T-helper 17 cell (primary cell): ENCODE results near the gene CLDN15. TPM values are rescaled to one million over a fixed set of nuclear protein-coding genes. Genes with fewer than 3 reads are reported as not detected.
"Not testable (repeated sequence)": the region's sequence is repeated elsewhere in the genome, so short reads cannot be mapped to it uniquely, and the experiment has no call there.

Experiments
- ATAC-seq: fragments of 150-1000 bp; cut with Tn5 transposase; 2 replicates; pipeline ENCODE4 v1.10.0; 2021; ENCODE audit warnings: mild to moderate bottlenecking, moderate library complexity
- DNase-seq, 3 donors: peaks; one replicate each; pipeline versions ENCODE4 v3.0.0 to v3.0.0-alpha.2; 2020 to 2021
- H3K9me3 ChIP-seq: one replicate; pipeline ENCODE4 v1.7.0; 2013; ENCODE audit warnings: low read length, mild to moderate bottlenecking; ENCODE audit not compliant: control insufficient read depth, poor library complexity, severe bottlenecking
- H3K27ac Mint-ChIP-seq: one replicate; pipeline ENCODE4 v1.8.0; 2022; ENCODE audit warnings: mild to moderate bottlenecking, moderate library complexity, mixed read lengths
- H3K27me3 Mint-ChIP-seq: one replicate; pipeline ENCODE4 v1.8.0; 2022; ENCODE audit warnings: mixed read lengths
- H3K36me3 Mint-ChIP-seq: one replicate; pipeline ENCODE4 v1.8.0; 2022; ENCODE audit warnings: low read depth, mixed read lengths
- H3K4me1 Mint-ChIP-seq: one replicate; pipeline ENCODE4 v1.8.0; 2022; ENCODE audit warnings: mild to moderate bottlenecking, mixed read lengths
- H3K4me3 Mint-ChIP-seq: one replicate; pipeline ENCODE4 v1.8.0; 2022; ENCODE audit warnings: mild to moderate bottlenecking, moderate library complexity, mixed read lengths
- total RNA-seq, 4 donors: library from RNA in 2 of 4; stranded (reverse) in 2 of 4; gene quantifications; one replicate each; pipeline ENCODE4 v1.2.3 and lab custom pipeline; 2022 to 2026

Gene CLDN15, protein sequence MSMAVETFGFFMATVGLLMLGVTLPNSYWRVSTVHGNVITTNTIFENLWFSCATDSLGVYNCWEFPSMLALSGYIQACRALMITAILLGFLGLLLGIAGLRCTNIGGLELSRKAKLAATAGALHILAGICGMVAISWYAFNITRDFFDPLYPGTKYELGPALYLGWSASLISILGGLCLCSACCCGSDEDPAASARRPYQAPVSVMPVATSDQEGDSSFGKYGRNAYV
- 10 to 100 TPM; 17.3 to 23.0 TPM for total RNA-seq
- 18.7 to 28.3 reads per million in 2 donors for total RNA-seq (lab: John Stamatoyannopoulos, UW)

DNA sequence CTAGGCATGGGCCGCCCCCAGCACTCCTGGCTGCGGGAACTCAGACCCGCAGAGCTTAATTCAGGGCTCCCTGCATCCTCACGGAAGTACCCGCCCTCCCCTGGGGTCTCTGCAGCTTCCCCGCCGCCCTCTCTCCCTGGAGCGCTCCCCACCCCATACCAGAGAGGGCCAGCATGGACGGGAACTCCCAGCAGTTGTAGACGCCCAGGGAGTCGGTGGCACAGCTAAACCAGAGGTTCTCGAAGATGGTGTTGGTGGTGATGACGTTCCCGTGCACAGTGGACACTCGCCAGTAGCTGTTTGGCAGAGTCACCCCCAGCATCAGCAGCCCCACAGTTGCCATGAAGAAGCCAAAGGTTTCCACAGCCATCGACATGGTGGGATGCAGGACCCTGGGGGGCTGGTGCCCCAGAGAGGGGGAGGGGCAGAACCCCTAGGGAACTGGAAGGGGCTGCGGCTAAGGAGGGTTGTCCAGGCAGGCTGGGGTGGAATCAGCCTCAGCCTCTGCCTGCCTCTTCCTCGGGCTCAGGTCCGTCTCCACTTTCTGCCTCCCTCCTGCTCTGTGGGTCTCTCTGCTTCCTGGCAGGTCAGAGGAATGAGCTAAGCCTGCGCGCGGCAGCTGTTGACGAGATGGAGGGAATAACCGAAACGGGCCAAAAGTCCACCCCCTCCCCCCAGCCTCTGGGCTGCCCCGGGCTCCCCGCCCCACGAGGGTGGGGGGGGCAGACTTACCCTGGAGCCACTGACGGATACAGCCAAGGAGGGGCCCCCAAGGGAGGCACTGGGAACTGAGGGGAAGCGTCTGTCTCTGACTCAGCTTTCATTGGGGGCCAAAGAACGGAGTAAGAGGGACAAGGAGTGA is at the start of gene CLDN15:
Gene CLDN15 (minus strand): TSS at position 597 of the 862 bp plus-strand sequence. CDS start 221 bp downstream, at position 376.
- no peaks in the 10 kb centered on the region for H3K9me3 ChIP-seq
- DNase-seq (no peak), ATAC-seq (no peak)
- no peaks in the 10 kb centered on the region for H3K36me3 Mint-ChIP-seq
- H3K4me3 Mint-ChIP-seq, result no peak within 1 kb of the TSS
- no peak within 1 kb of the TSS for H3K27ac Mint-ChIP-seq
- H3K4me1 Mint-ChIP-seq, result peaks cover 5% of the 10 kb centered on the region
- H3K27me3 Mint-ChIP-seq, result no peaks in the 10 kb centered on the region

DNA sequence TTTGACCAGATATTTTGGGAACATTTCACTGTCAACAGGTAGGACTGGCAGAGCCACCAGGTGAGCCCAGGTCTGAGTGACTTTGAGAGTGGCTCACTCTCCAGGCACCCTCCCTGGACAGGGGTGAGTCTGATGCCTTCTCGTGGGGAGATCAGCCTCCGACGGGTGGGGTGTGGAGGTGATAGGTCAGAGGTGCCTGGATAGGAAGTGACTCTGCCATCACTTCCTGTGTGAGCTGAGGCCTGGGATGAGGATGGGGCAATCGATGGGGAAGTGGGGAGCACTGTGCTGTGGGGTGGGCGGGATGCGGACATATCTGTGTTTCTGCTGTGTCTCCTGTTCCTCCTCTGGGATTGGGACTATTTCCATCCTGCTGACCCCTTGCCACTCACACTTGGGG is 49.4 kb upstream of the CLDN15 start:
- H3K27me3 Mint-ChIP-seq, result peaks cover 36% of the 10 kb centered on the region
- H3K9me3 ChIP-seq, result no peaks in the 10 kb centered on the region
- no peak overlapping the region for H3K27ac Mint-ChIP-seq
- ATAC-seq (no peak), DNase-seq (no peak)
- H3K36me3 Mint-ChIP-seq, result peaks cover 6% of the 10 kb centered on the region
- H3K4me3 Mint-ChIP-seq, result no peak overlapping the region
- peaks cover 16% of the 10 kb centered on the region for H3K4me1 Mint-ChIP-seq

- not testable (repeated sequence) for H3K9me3 ChIP-seq, DNase-seq, H3K4me3 Mint-ChIP-seq, H3K27ac Mint-ChIP-seq, ATAC-seq, H3K36me3 Mint-ChIP-seq
- peaks cover 26% of the 10 kb centered on the region for H3K27me3 Mint-ChIP-seq
- H3K4me1 Mint-ChIP-seq, result peaks cover 16% of the 10 kb centered on the region
Measured at GRCh38 chr7:101285880-101286279, 48.3 kb upstream of the CLDN15 start.

DNA sequence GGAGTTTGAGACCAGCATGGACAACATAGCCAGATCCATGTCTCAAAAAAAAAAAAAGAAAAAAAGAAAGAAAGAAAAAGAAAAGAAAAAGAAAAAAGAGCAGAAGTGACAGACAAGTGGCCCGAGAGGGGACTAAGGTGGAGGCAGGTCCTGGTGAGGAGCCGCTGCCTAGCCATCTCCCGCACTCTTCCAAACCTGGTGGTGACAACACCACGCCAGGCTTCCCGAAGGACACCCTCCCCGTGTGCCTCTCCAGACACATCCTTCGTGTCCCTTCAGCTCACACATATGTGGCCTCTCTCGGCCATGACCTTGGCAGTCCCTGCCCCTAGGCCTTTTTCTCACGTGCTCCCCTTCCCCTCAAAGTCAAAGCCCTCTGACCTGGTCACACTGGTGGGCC is 47.6 kb upstream of the CLDN15 start:
- Mint-ChIP-seq H3K27me3 (peaks cover 19% of the 10 kb centered on the region), H3K27ac (no peak overlapping the region), H3K4me3 (no peak overlapping the region), H3K36me3 (peaks cover 3% of the 10 kb centered on the region), H3K4me1 (peaks cover 10% of the 10 kb centered on the region)
- DNase-seq (no peak), ATAC-seq (no peak)
- no peaks in the 10 kb centered on the region for H3K9me3 ChIP-seq

GRCh38 chr7:101280912-101281311 is 43.3 kb upstream of the CLDN15 start:
- peaks cover 26% of the 10 kb centered on the region for H3K27me3 Mint-ChIP-seq
- ATAC-seq, H3K36me3 Mint-ChIP-seq, H3K4me1 Mint-ChIP-seq, H3K9me3 ChIP-seq, DNase-seq, H3K4me3 Mint-ChIP-seq, H3K27ac Mint-ChIP-seq: not testable (repeated sequence)

DNA sequence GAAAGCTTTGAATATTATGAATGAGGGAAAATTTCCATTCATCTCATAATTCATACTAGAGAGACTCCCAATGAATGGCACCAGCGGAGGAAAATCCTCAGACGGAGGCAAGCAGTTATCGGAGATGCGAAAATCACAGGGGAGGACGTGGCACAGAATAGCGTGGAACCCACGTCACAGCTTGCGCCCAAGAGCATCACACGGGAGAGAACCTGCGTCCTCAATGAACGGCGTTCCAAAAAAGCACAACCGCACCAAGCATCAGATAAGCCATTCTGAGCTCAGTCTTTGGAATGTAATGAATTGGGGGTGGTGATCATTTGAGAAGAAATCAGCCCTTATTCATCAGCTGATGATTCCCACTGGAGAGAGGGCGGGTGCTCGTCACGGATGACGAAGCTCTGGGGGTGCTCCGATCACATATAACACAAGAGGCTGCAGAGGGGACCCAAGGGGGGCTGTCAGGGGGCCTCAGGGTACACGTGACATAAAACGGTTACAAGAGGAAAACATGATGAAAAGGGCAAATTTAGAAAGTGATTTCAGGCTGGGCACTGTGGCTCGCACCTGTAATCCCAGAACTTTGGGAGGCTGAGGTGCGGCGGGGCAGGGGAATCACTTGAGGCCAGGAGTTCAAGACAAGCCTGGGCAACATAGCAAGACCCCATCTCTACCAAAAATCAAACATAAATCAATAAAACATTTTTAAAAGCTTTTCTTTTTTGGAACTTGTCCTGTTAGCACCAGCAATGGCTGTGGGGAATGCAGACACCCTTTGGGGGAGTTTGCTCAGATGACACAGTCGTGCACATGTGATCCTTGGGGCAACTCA is 41.1 kb upstream of the CLDN15 start:
- no peak for DNase-seq
- H3K4me1 Mint-ChIP-seq, result peaks cover 5% of the 10 kb centered on the region
- no peak overlapping the region for H3K27ac Mint-ChIP-seq
- H3K4me3 Mint-ChIP-seq, result no peak overlapping the region
- H3K27me3 Mint-ChIP-seq, result peaks cover 24% of the 10 kb centered on the region
- H3K9me3 ChIP-seq, result no peaks in the 10 kb centered on the region
- ATAC-seq, result no peak
- no peaks in the 10 kb centered on the region for H3K36me3 Mint-ChIP-seq

GRCh38 chr7:101277155-101277554 is 39.6 kb upstream of the CLDN15 start:
- no peak overlapping the region for H3K27ac Mint-ChIP-seq
- DNase-seq, result no peak

DNA sequence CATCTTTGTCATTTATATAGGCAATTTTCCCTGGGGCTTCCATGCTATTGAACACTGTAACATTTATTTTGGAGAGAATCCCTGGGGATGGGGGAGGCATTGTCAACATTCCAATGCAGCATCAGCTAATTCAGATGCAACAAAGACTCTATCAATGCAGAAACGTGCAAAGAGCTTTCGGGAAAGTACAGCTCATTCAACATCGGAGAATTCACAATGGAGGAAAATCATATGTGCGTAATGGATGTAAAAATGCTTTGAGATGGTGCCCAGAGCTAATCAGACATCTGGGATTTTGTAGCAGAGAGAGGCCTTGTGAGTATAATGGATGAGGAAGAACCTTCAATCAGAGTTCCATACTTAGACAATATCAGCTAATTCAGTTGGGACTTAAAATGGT is 35.6 kb upstream of the CLDN15 start:
- Mint-ChIP-seq H3K27ac (no peak overlapping the region), H3K27me3 (peaks cover 42% of the 10 kb centered on the region), H3K36me3 (peaks cover 3% of the 10 kb centered on the region), H3K4me3 (no peak overlapping the region), H3K4me1 (no peaks in the 10 kb centered on the region)
- no peaks in the 10 kb centered on the region for H3K9me3 ChIP-seq
- DNase-seq, result no peak
- ATAC-seq, result no peak

More at GRCh38 chr7:101277155-101277554, 39.6 kb upstream of the CLDN15 start:
- Mint-ChIP-seq H3K36me3 (peaks cover 3% of the 10 kb centered on the region), H3K4me3 (no peak overlapping the region), H3K27me3 (peaks cover 35% of the 10 kb centered on the region), H3K4me1 (no peaks in the 10 kb centered on the region)
- no peak for ATAC-seq
- no peaks in the 10 kb centered on the region for H3K9me3 ChIP-seq

- no peak overlapping the region for H3K4me3 Mint-ChIP-seq
- H3K27me3 Mint-ChIP-seq, result peaks cover 29% of the 10 kb centered on the region
- ATAC-seq (no peak), DNase-seq (no peak)
- H3K4me1 Mint-ChIP-seq, result no peaks in the 10 kb centered on the region
- no peaks in the 10 kb centered on the region for H3K9me3 ChIP-seq
- H3K36me3 Mint-ChIP-seq, result peaks cover 3% of the 10 kb centered on the region
- no peak overlapping the region for H3K27ac Mint-ChIP-seq
Measured at GRCh38 chr7:101271021-101271420, 33.4 kb upstream of the CLDN15 start.

- Mint-ChIP-seq H3K27me3 (peaks cover 34% of the 10 kb centered on the region), H3K27ac (no peak overlapping the region)
Measured at GRCh38 chr7:101269664-101270063, 32.1 kb upstream of the CLDN15 start.

GRCh38 chr7:101265622-101266516 is 28.3 kb upstream of the CLDN15 start:
- no peak for DNase-seq
- no peak overlapping the region for H3K27ac Mint-ChIP-seq
- H3K9me3 ChIP-seq, result no peaks in the 10 kb centered on the region
- no peaks in the 10 kb centered on the region for H3K36me3 Mint-ChIP-seq
- ATAC-seq, result no peak
- no peak overlapping the region for H3K4me3 Mint-ChIP-seq
- H3K4me1 Mint-ChIP-seq, result no peaks in the 10 kb centered on the region
- H3K27me3 Mint-ChIP-seq, result peaks cover 25% of the 10 kb centered on the region

More at GRCh38 chr7:101269664-101270063, 32.1 kb upstream of the CLDN15 start:
- no peak for ATAC-seq
- Mint-ChIP-seq H3K36me3 (peaks cover 3% of the 10 kb centered on the region), H3K4me1 (no peaks in the 10 kb centered on the region), H3K4me3 (no peak overlapping the region)
- DNase-seq, result no peak
- no peaks in the 10 kb centered on the region for H3K9me3 ChIP-seq

- H3K36me3 Mint-ChIP-seq, H3K9me3 ChIP-seq, H3K27ac Mint-ChIP-seq, DNase-seq, H3K4me1 Mint-ChIP-seq, ATAC-seq, H3K4me3 Mint-ChIP-seq: not testable (repeated sequence)
- H3K27me3 Mint-ChIP-seq, result peaks cover 18% of the 10 kb centered on the region
Measured at GRCh38 chr7:101264102-101264706, 26.6 kb upstream of the CLDN15 start.
